Measurements from ENCODE around the gene PAX3.

DNA sequence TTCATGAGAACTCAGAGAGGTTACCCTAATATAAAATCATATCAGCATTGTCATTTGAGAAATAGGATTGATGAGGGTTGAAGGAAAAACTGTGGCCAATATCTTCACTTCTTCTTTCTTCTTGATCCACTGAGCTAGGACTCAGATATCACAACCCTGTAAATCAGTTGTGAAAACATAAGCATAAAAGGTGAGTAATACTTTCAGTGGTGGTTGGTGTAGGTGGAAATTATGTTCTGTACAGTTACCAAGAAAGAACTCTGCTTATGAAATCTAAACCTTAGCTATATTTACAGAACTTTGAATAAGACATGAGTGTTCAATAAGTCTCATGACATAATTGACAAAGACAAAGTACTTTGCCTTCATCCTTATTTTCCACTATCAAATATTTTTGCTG lies 56.3 kb downstream of the PAX3 start:
- TF ChIP-seq CTCF (IDR thresholded peaks at IDR 0.05 in 4 of 5, conservative IDR thresholded peaks at IDR 0.05 in 1 of 5) (no peak), POLR2A (IDR thresholded peaks at IDR 0.05) (no peak)
